Measurements from ENCODE around the gene TMEM132D. TPM values are rescaled to one million over a fixed set of nuclear protein-coding genes. Genes with fewer than 3 reads are reported as not detected.

Gene TMEM132D
- total and polyA plus RNA-seq, 2 of the 4 experiments (the other 2 are of a cell fraction) = not detected

DNA sequence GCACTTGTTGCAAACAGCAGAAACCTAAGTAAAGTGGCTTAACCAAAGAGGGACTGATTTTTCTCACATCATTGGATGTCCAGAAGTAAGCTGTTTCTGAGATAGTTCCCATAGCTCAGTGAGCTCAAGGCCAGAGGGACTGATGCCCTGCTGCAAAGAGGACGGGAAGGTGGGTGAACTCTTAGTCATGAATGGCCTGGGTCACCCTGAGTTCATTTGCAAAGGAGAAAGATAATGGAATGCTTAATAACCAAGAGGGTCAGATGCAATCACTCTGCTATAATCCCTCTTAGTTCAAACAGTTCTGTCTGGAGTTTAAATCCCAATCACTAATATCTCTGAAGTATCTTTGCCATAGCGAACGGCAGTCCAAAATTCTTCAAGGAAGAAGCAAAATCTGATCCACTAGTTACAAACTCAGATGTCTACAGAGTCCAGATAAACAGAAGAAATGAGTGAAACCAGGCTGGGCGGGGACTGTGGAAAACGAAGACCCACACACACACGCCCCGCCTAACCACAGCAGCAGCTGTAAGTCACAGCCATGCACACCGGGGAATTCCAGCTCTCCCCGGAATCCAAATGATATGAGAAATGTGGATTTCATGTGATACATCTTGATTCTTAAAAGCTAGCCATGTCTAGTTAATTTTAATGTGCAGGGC is 289.5 kb downstream of the TMEM132D start:
- H3K4ac ChIP-seq (ENCODE audit: low read depth, low read length) = no peak overlapping the region
- no peak overlapping the region for H2AK5ac ChIP-seq (ENCODE audit: low read depth, low read length)
- no peak overlapping the region for H3K4me3 ChIP-seq (ENCODE audit: insufficient read depth, low read depth, low read length)
- no peak overlapping the region for H2BK15ac ChIP-seq (ENCODE audit: low read depth, low read length)
- no peaks in the 10 kb centered on the region for H3K4me1 ChIP-seq (ENCODE audit: control insufficient read depth, insufficient read depth, low read length)
- no peaks in the 10 kb centered on the region for H4K20me1 ChIP-seq (ENCODE audit: insufficient read depth, low read length)
- BruUV-seq (replicated peaks) = no TSS peak
- no peak for DNase-seq
- intact Hi-C loops (cut with micrococcal nuclease) (no loop called here), in situ Hi-C loops (cut with MboI; ENCODE audit: low sequenced_read_pairs) (no loop called here), dilution Hi-C loops (cut with HindIII; ENCODE audit: low sequenced_read_pairs, unreplicated experiment) (no loop called here)
- H3K27ac ChIP-seq (ENCODE audit: insufficient read depth, low read length) = no peak overlapping the region
- no peak overlapping the region for H3K9ac ChIP-seq (ENCODE audit: low read depth, low read length)
- no peaks in the 10 kb centered on the region for H3K9me1 ChIP-seq (ENCODE audit: insufficient read depth, low read length)
- ATAC-seq (ENCODE audit: low read depth) = no peak
- H2BK5ac ChIP-seq (ENCODE audit: low read depth, low read length, poor library complexity, severe bottlenecking) = no peak overlapping the region
- no peak overlapping the region for H2AK9ac ChIP-seq (replicated peaks; ENCODE audit: low read depth, low read length, poor library complexity)
- no peak overlapping the region for H4K5ac ChIP-seq (ENCODE audit: low read depth, low read length)
- 20% methylated on average over 2 of the region's 9 CpGs; no CpG with 5 or more reads in 1 of the 2 experiments for WGBS, 2 experiments (ENCODE audit: extremely low coverage in 2 of 2, insufficient read length in 1 of 2)
- no peak overlapping the region for H3K14ac ChIP-seq (replicated peaks; ENCODE audit: low read depth, low read length)
- H4K8ac ChIP-seq (ENCODE audit: low read depth in 2 of 2, low read length in 2 of 2) = no peak overlapping the region
- CTCF ChIA-PET = no interaction called here
- peaks cover 30% of the 10 kb centered on the region for H3K9me3 ChIP-seq (ENCODE audit: control insufficient read depth, insufficient read depth, low read length)
- no peak overlapping the region for H3K56ac ChIP-seq (ENCODE audit: extremely low read depth, insufficient read depth, low read length)
- H3K23ac ChIP-seq (ENCODE audit: low read depth, low read length) = no peak overlapping the region
- no peak for TF ChIP-seq CHD1 (IDR thresholded peaks at IDR 0.05; ENCODE audit: low read depth, low read length)
- no peak overlapping the region for H2BK20ac ChIP-seq (ENCODE audit: low read depth, low read length)
- POLR2A ChIA-PET (ENCODE audit: unreplicated experiment) = no interaction called here
- no peak overlapping the region for H3K4me2 ChIP-seq (ENCODE audit: low read depth, low read length)
- H4K91ac ChIP-seq (ENCODE audit: insufficient read depth, low read depth, low read length) = no peak overlapping the region
- H3K79me1 ChIP-seq (ENCODE audit: low read depth in 1 of 2, low read length in 2 of 2) = no peaks in the 10 kb centered on the region
- no peak overlapping the region for H2AFZ ChIP-seq (replicated peaks; ENCODE audit: low read length, poor library complexity)
- H3K18ac ChIP-seq (ENCODE audit: low read depth, low read length) = no peak overlapping the region
- no peaks in the 10 kb centered on the region for H3K27me3 ChIP-seq (ENCODE audit: control insufficient read depth, insufficient read depth, low read length)
- no peak overlapping the region for H2BK120ac ChIP-seq (ENCODE audit: low read depth, low read length)
- H3K36me3 ChIP-seq (ENCODE audit: control insufficient read depth, insufficient read depth, low read length) = no peaks in the 10 kb centered on the region
